Neural cell (in vitro differentiated cells): Measurements from ENCODE around the gene OTUB1. TPM values are rescaled to one million over a fixed set of nuclear protein-coding genes. Genes with fewer than 3 reads are reported as not detected.
"Not testable (repeated sequence)": the region's sequence is repeated elsewhere in the genome, so short reads cannot be mapped to it uniquely, and the experiment has no call there.

ENCODE experiments used
- H2AFZ ChIP-seq: fragments of 200-600, 300-800 bp; sonication (generic), shearing (Covaris generic); 2 replicates; pipeline ENCODE4 v1.6.0; 2014; ENCODE audit warnings: low read depth, mild to moderate bottlenecking, antibody characterized with exemption, low read length, moderate library complexity
- H3F3A ChIP-seq: fragments of 200-600 bp; shearing (Covaris generic); 2 replicates; pipeline ENCODE4 v1.6.1; 2016; ENCODE audit warnings: mild to moderate bottlenecking, moderate library complexity, mixed read lengths, antibody characterized with exemption, low read length; ENCODE audit not compliant: insufficient read depth, poor library complexity, severe bottlenecking
- H3K27ac ChIP-seq: fragments of 200-600, 300-800 bp; sonication (generic), shearing (Covaris generic); 2 replicates; pipeline ENCODE4 v1.5.1; 2014; ENCODE audit warnings: mild to moderate bottlenecking, low read length, moderate library complexity
- H3K27me3 ChIP-seq: fragments of 300-800, 200-600 bp; sonication (generic), shearing (Covaris generic); 2 replicates; pipeline ENCODE4 v1.6.0; 2014; ENCODE audit warnings: mild to moderate bottlenecking, low read depth, low read length, moderate library complexity; ENCODE audit not compliant: insufficient read depth
- H3K36me3 ChIP-seq: fragments of 300-800, 200-600 bp; sonication (generic), shearing (Covaris generic); 2 replicates; pipeline ENCODE4 v1.5.1; 2014; ENCODE audit warnings: mild to moderate bottlenecking, antibody characterized with exemption, low read length, moderate library complexity; ENCODE audit not compliant: insufficient read depth
- H3K4me2 ChIP-seq: fragments of 300-800, 200-600 bp; sonication (generic), shearing (Covaris generic); 2 replicates; pipeline ENCODE4 v1.6.0; 2014; ENCODE audit warnings: mild to moderate bottlenecking, low read length
- H3K4me3 ChIP-seq: fragments of 300-800, 200-600 bp; sonication (generic), shearing (Covaris generic); 2 replicates; pipeline ENCODE4 v1.5.1; 2014; ENCODE audit warnings: mild to moderate bottlenecking, low read length, moderate library complexity
- H3K79me2 ChIP-seq: fragments of 200-600 bp; shearing (Covaris generic); replicated peaks from 2 replicates; pipeline ENCODE4 v1.6.0; 2014; ENCODE audit warnings: mild to moderate bottlenecking, low read length, moderate library complexity; ENCODE audit not compliant: insufficient read depth
- H3K9ac ChIP-seq: fragments of 300-800, 200-600 bp; sonication (generic), shearing (Covaris generic); 2 replicates; pipeline ENCODE4 v1.6.1; 2016; ENCODE audit warnings: mild to moderate bottlenecking, low read length, mixed read lengths
- H3K9me2 ChIP-seq: fragments of 200-600 bp; shearing (Covaris generic); 2 replicates; pipeline ENCODE4 v1.6.1; 2016; ENCODE audit warnings: mild to moderate bottlenecking, low read length, mixed read lengths; ENCODE audit not compliant: insufficient read depth
- H3K9me3 ChIP-seq: fragments of 200-600, 300-800 bp; sonication (generic), shearing (Covaris generic); 2 replicates; pipeline ENCODE4 v1.6.1; 2016; ENCODE audit warnings: mild to moderate bottlenecking, mixed run types, low read length, moderate library complexity, mixed read lengths
- H4K20me1 ChIP-seq: fragments of 200-600 bp; shearing (Covaris generic); 2 replicates; pipeline ENCODE4 v1.6.1; 2016; ENCODE audit warnings: mild to moderate bottlenecking, mixed run types; ENCODE audit not compliant: insufficient read depth
- EP300 ChIP-seq: fragments of 450-650 bp; conservative IDR thresholded peaks from 2 replicates; pipeline ENCODE4 v1.6.1; 2014; ENCODE audit warnings: antibody characterized with exemption, mild to moderate bottlenecking, moderate library complexity; ENCODE audit not compliant: poor library complexity, severe bottlenecking
- EZH2 ChIP-seq: fragments of 200-600, 300-800 bp; shearing (Covaris generic), sonication (generic); IDR thresholded peaks from 2 replicates; pipeline ENCODE4 v1.6.1; 2014; ENCODE audit warnings: antibody characterized with exemption, low read length, borderline replicate concordance, mild to moderate bottlenecking; ENCODE audit not compliant: insufficient read depth, poor library complexity, severe bottlenecking
- MXI1 ChIP-seq: fragments of 450-650 bp; conservative IDR thresholded peaks from 2 replicates; pipeline ENCODE4 v1.6.1; 2014; ENCODE audit warnings: antibody characterized with exemption, mild to moderate bottlenecking; ENCODE audit not compliant: poor library complexity, severe bottlenecking
- POLR2AphosphoS5 ChIP-seq: IDR thresholded peaks from 2 replicates; pipeline ENCODE4 v1.6.1; 2012
- RAD21 ChIP-seq: fragments of 450-650 bp; conservative IDR thresholded peaks from 2 replicates; pipeline ENCODE4 v1.6.1; 2014; ENCODE audit warnings: antibody characterized with exemption, mild to moderate bottlenecking, moderate library complexity
- SMC3 ChIP-seq: fragments of 450-650 bp; conservative IDR thresholded peaks from 2 replicates; pipeline ENCODE4 v1.6.1; 2014; ENCODE audit warnings: antibody characterized with exemption, mild to moderate bottlenecking, moderate library complexity; ENCODE audit not compliant: poor library complexity
- TAF1 ChIP-seq: IDR thresholded peaks from 2 replicates; pipeline ENCODE4 v1.6.1; 2012; ENCODE audit warnings: low read depth
- polyA plus RNA-seq: library from polyadenylated mRNA; depleted of rRNA; stranded (reverse); fragments of >200 nt; gene quantifications from 2 replicates; pipeline ENCODE4 v1.2.3, GENCODE V29; 2014
- TF ChIP-seq, protein P1 (sequence below): fragments of 450-650 bp; IDR thresholded peaks from 2 replicates; pipeline ENCODE4 v1.5.1; 2014; ENCODE audit warnings: antibody characterized with exemption, mild to moderate bottlenecking, moderate library complexity; ENCODE audit not compliant: poor library complexity, severe bottlenecking
- TF ChIP-seq, protein P2 (sequence below): IDR thresholded peaks from 2 replicates; pipeline ENCODE4 v1.6.1; 2012; ENCODE audit warnings: borderline replicate concordance

OTUB1 gene
- polyA plus RNA-seq, 1 donor from 2014 or later = 103 TPM

DNA sequence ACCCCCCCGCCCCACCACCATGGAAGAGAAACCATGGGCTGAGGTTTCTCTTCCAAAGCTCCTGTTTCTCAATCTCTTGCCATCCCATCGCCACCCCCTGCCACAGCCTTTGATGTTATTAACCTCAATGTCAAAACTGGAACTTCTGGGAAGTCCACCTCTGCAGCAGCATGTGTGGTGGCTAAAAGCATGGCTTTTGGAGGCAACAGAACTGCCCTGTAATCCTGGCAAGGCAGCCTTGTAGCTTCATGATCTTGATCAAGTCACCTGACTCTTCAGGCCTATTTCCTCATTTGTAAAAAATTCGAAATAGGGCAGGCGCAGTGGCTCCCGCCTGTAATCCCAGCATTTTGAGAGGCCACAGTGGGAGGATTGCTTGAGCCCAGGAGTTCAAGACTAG is 15.3 kb upstream of the OTUB1 start:
- H3K9ac ChIP-seq = no peak overlapping the region
- H3K27ac ChIP-seq = no peak overlapping the region
- no peaks in the 10 kb centered on the region for H4K20me1 ChIP-seq
- H3K9me3 ChIP-seq = no peaks in the 10 kb centered on the region
- H3K36me3 ChIP-seq = no peaks in the 10 kb centered on the region
- H3K9me2 ChIP-seq = no peaks in the 10 kb centered on the region
- no peaks in the 10 kb centered on the region for H3F3A ChIP-seq
- no peaks in the 10 kb centered on the region for H3K27me3 ChIP-seq
- no peak overlapping the region for H2AFZ ChIP-seq
- no peak overlapping the region for H3K4me3 ChIP-seq
- H3K4me2 ChIP-seq = no peak overlapping the region
- peaks cover 9% of the 10 kb centered on the region for H3K79me2 ChIP-seq
- TF ChIP-seq, protein P1, sequence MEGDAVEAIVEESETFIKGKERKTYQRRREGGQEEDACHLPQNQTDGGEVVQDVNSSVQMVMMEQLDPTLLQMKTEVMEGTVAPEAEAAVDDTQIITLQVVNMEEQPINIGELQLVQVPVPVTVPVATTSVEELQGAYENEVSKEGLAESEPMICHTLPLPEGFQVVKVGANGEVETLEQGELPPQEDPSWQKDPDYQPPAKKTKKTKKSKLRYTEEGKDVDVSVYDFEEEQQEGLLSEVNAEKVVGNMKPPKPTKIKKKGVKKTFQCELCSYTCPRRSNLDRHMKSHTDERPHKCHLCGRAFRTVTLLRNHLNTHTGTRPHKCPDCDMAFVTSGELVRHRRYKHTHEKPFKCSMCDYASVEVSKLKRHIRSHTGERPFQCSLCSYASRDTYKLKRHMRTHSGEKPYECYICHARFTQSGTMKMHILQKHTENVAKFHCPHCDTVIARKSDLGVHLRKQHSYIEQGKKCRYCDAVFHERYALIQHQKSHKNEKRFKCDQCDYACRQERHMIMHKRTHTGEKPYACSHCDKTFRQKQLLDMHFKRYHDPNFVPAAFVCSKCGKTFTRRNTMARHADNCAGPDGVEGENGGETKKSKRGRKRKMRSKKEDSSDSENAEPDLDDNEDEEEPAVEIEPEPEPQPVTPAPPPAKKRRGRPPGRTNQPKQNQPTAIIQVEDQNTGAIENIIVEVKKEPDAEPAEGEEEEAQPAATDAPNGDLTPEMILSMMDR = no peak
- TF ChIP-seq EZH2 (no peak), TAF1 (no peak), RAD21 (no peak), POLR2AphosphoS5 (no peak)

DNA sequence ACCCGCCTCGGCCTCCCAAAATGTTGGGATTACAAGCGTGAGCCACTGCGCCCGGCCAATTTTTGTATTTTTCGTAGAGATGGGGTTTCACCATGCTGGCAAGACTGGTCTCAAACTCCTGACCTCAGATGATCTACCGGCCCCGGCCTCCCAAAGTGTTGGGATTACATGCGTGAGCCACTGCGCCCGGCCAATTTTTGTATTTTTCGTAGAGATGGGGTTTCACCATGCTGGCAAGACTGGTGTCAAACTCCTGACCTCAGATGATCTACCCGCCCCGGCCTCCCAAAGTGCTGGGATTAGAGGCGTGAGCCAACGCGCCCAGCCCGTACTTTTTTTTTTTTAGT is 12.4 kb upstream of the OTUB1 start:
- not testable (repeated sequence) for H4K20me1 ChIP-seq, H3K9ac ChIP-seq, H2AFZ ChIP-seq, H3K9me2 ChIP-seq, H3K9me3 ChIP-seq, H3K4me2 ChIP-seq, H3K27ac ChIP-seq, H3F3A ChIP-seq, H3K27me3 ChIP-seq, H3K36me3 ChIP-seq
- peak overlapping the region; percentile 95 for H3K4me3 ChIP-seq
- peaks cover 26% of the 10 kb centered on the region for H3K79me2 ChIP-seq

DNA sequence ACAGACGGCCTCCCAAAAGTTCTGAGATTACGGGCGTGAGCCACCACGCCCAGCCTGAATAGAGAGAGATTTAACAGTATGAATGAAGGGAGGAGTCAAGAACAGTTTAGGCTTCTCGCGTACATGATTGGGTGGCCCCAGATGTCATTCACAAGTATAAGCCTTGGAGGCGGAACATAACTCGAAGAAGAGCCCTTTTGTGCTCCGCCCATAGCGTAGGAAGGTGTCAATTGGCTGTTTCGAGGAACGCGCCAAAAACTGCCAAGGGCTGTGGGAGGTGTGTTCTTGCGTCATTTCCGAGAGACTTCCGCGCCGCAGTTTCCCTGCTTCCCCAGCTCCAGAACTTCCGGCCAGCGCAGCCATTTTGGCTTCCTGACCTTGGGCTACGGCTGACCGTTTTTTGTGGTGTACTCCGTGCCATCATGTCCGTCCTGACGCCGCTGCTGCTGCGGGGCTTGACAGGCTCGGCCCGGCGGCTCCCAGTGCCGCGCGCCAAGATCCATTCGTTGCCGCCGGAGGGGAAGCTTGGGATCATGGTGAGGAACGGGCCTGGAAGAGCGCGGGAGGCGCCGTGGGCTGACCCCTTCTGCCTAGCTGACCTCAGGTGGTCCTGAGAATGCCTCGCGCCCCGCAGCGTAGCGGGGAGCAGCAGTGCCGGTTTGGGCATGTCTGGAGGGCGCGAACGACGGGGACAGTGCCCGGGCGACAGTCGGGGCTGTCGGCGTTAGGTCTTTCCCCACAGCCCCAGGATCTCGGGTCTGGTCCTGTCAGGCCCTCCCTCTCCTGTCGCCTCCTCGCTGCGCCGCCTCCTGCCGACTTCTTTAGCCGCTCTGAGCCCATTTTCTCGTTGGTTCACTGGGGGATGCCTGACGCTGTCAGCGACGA is 11.7 kb upstream of the OTUB1 start, which contains the start of gene COX8A:
Gene COX8A, plus strand, starts transcription at position 362 of the 885 bp plus-strand sequence. Its CDS starts 61 bp downstream, at position 423.
- Histone ChIP-seq H4K20me1 (no peaks in the 10 kb centered on the region), H3K9ac (peak within 1 kb of the TSS; percentile 99), H2AFZ (peak within 1 kb of the TSS; percentile 84), H3K4me2 (peak within 1 kb of the TSS; percentile 39), H3F3A (no peaks in the 10 kb centered on the region), H3K27me3 (no peaks in the 10 kb centered on the region), H3K36me3 (no peaks in the 10 kb centered on the region), H3K9me2 (no peaks in the 10 kb centered on the region), H3K4me3 (peak within 1 kb of the TSS; percentile 95), H3K9me3 (no peaks in the 10 kb centered on the region), H3K27ac (peak within 1 kb of the TSS; percentile 97), H3K79me2 (peaks cover 26% of the 10 kb centered on the region)
- peak; percentile 69 for TF ChIP-seq MXI1
- TF ChIP-seq SMC3 = no peak
- TF ChIP-seq TAF1 = peak; percentile 74
- TF ChIP-seq, protein P2, sequence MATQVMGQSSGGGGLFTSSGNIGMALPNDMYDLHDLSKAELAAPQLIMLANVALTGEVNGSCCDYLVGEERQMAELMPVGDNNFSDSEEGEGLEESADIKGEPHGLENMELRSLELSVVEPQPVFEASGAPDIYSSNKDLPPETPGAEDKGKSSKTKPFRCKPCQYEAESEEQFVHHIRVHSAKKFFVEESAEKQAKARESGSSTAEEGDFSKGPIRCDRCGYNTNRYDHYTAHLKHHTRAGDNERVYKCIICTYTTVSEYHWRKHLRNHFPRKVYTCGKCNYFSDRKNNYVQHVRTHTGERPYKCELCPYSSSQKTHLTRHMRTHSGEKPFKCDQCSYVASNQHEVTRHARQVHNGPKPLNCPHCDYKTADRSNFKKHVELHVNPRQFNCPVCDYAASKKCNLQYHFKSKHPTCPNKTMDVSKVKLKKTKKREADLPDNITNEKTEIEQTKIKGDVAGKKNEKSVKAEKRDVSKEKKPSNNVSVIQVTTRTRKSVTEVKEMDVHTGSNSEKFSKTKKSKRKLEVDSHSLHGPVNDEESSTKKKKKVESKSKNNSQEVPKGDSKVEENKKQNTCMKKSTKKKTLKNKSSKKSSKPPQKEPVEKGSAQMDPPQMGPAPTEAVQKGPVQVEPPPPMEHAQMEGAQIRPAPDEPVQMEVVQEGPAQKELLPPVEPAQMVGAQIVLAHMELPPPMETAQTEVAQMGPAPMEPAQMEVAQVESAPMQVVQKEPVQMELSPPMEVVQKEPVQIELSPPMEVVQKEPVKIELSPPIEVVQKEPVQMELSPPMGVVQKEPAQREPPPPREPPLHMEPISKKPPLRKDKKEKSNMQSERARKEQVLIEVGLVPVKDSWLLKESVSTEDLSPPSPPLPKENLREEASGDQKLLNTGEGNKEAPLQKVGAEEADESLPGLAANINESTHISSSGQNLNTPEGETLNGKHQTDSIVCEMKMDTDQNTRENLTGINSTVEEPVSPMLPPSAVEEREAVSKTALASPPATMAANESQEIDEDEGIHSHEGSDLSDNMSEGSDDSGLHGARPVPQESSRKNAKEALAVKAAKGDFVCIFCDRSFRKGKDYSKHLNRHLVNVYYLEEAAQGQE = peak; percentile 76
- TF ChIP-seq EZH2 = no peak
- peak; percentile 99 for TF ChIP-seq POLR2AphosphoS5
- TF ChIP-seq, protein P1 = peak; percentile 26
- peak; percentile 37 for TF ChIP-seq RAD21
- TF ChIP-seq EP300 = no peak
